Effector memory CD4-positive, alpha-beta T cell (primary cell): Measurements from ENCODE around the gene SLC35G6.
"Not testable (repeated sequence)": the region's sequence is repeated elsewhere in the genome, so short reads cannot be mapped to it uniquely, and the experiment has no call there.

Source experiments
- DNase-seq, 3 donors: peaks; one replicate each; pipeline ENCODE4 v3.0.0-alpha.2; 2020
- H3K27ac ChIP-seq: 2 replicates; pipeline ENCODE4 v1.7.0; 2013; ENCODE audit warnings: mild to moderate bottlenecking, low read length, moderate library complexity; ENCODE audit not compliant: insufficient read depth, poor library complexity, severe bottlenecking
- H3K27me3 ChIP-seq: replicated peaks from 2 replicates; pipeline ENCODE4 v1.7.0; 2013; ENCODE audit warnings: mild to moderate bottlenecking, low read length; ENCODE audit not compliant: insufficient read depth, control insufficient read depth, poor library complexity, severe bottlenecking
- H3K36me3 ChIP-seq: 2 replicates; pipeline ENCODE4 v1.7.0; 2013; ENCODE audit warnings: mild to moderate bottlenecking, low read length, moderate library complexity; ENCODE audit not compliant: control insufficient read depth, insufficient read depth
- H3K4me1 ChIP-seq: 2 replicates; pipeline ENCODE4 v1.7.0; 2013; ENCODE audit warnings: low read length, mild to moderate bottlenecking; ENCODE audit not compliant: control insufficient read depth, insufficient read depth, poor library complexity, severe bottlenecking
- H3K4me3 ChIP-seq: 2 replicates; pipeline ENCODE4 v1.7.0; 2013; ENCODE audit warnings: low read length, low read depth, mild to moderate bottlenecking; ENCODE audit not compliant: insufficient read depth, poor library complexity, severe bottlenecking
- H3K9me3 ChIP-seq: 2 replicates; pipeline ENCODE4 v1.7.0; 2013; ENCODE audit warnings: mild to moderate bottlenecking, low read length, moderate library complexity; ENCODE audit not compliant: control insufficient read depth
- total RNA-seq, 3 donors: gene quantifications; one replicate each; lab custom pipeline; 2026; lab: John Stamatoyannopoulos, UW

The SLC35G6 gene
- total RNA-seq: 0 to 0.26 (median 0) reads per million in 3 donors

DNA sequence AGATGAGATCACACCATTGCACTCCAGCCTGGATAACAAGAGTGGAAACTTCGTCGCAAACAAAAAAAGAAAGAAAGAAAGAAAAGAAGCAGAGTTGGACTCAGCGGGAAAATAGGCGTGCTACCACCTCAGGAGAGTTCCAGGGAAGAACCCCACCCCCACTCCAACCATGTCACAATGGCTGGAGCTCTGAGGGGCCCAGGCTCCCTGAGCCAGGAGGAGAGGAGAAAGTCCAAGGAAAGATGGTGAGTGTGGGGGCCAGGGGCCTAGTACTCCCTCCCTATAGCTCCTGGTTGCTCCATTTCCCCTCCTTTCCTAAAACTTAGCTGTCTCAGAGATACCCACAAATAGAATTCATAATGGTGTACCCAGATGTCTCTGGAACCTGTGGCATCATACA, at the start of gene SLC35G6:
Gene SLC35G6, plus strand, starts transcription at position 172 of the 400 bp plus-strand sequence. Its CDS starts 71 bp downstream, at position 243.
- Histone ChIP-seq H3K4me1 (peaks cover 41% of the 10 kb centered on the region), H3K27ac (peak within 1 kb of the TSS; percentile 99)
- not testable (repeated sequence) for H3K27me3 ChIP-seq, H3K4me3 ChIP-seq, H3K9me3 ChIP-seq, H3K36me3 ChIP-seq, DNase-seq

DNA sequence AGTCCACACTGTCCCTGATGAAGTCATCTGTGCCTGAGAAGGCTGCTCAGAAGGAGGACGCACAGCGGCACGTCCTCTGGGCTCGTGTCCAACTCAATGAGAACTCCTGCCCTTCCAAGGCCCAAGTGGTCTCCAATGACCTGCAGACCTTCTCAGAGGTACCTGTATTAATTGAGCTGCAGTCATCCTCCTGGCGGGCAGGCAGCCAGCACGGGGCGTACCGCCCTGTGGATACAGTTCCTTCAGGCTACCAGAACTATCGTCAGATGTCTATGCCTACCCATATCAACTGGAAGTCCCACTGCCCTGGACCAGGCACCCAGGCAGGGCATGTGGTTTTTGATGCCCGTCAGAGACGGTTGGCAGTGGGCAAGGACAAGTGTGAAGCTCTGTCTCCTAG, 49.0 kb upstream of the SLC35G6 start:
- H3K27ac ChIP-seq: no peak overlapping the region
- peaks cover 18% of the 10 kb centered on the region for H3K4me1 ChIP-seq
- no peaks in the 10 kb centered on the region for H3K36me3 ChIP-seq
- no peaks in the 10 kb centered on the region for H3K9me3 ChIP-seq
- no peak for DNase-seq
- H3K4me3 ChIP-seq: no peak overlapping the region
- no peaks in the 10 kb centered on the region for H3K27me3 ChIP-seq

DNA sequence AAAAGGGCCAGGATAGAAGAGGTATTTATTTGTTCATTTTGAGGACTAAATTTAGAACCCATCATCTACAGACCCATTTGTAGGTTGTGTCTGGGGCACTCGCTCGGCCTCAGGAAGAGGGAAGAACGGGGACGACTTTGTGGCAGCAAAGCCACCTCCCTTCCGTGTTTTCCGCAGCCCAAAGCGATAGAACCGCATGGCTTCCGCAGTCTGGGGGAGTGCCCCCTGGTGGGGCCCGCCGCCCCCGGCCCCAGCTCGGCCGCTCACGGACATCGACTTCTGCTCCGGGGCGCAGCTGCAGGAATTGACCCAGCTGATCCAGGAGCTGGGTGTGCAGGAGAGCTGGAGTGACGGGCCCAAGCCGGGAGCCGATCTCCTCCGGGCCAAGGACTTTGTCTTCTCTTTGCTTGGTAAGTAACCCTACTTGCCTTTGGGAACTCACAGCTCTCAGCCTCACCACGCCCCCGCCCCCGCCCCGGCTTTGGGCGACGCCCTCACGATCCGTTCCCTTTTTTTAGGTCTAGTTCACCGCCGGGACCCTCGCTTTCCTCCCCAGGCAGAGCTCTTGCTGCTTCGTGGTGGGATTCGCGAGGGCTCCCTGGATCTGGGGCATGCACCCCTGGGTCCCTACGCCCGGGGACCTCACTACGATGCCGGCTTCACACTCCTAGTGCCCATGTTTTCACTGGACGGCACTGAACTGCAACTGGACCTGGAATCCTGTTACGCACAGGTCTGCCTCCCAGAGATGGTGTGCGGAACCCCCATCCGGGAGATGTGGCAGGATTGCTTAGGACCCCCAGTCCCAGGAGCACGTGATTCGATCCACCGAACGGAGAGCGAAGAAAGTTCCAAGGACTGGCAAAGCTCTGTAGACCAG, 45.3 kb upstream of the SLC35G6 start:
- peak; percentile 35 to 53 (median 51) for DNase-seq
- peaks cover 26% of the 10 kb centered on the region for H3K27me3 ChIP-seq
- H3K9me3 ChIP-seq: no peaks in the 10 kb centered on the region
- H3K36me3 ChIP-seq: no peaks in the 10 kb centered on the region
- H3K27ac ChIP-seq: peak overlapping the region; percentile 82
- H3K4me1 ChIP-seq: peaks cover 51% of the 10 kb centered on the region
- peak overlapping the region; percentile 63 for H3K4me3 ChIP-seq

DNA sequence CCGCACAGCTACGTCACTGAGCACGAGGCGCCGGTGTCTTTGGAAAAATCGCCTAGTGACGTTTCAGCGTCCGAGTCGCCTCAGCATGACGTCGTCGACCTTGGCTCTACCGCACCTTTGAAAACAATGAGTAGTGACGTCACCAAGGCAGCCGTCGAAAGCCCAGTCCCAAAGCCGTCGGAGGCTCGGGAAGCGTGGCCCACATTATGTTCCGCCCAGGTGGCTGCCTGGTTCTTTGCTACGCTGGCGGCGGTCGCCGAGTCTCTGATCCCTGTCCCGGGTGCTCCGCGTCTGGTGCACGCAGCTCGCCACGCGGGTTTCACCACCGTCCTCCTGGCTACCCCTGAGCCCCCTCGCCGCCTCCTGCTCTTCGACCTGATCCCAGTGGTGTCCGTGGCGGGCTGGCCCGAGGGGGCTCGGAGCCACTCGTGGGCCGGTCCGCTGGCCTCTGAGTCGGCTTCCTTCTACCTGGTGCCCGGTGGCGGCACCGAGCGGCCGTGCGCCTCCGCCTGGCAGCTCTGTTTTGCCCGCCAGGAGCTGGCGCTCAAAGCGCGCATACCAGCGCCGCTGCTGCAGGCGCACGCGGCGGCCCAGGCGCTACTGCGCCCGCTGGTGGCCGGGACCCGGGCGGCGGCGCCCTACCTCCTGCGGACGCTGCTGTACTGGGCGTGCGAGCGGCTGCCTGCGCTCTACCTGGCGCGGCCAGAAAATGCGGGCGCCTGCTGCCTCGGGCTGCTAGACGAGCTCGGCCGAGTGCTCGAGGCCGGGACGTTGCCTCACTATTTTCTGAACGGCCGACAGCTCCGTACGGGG, 44.5 kb upstream of the SLC35G6 start:
- peaks cover 52% of the 10 kb centered on the region for H3K4me1 ChIP-seq
- peak; percentile 61 to 68 (median 65) for DNase-seq

DNA sequence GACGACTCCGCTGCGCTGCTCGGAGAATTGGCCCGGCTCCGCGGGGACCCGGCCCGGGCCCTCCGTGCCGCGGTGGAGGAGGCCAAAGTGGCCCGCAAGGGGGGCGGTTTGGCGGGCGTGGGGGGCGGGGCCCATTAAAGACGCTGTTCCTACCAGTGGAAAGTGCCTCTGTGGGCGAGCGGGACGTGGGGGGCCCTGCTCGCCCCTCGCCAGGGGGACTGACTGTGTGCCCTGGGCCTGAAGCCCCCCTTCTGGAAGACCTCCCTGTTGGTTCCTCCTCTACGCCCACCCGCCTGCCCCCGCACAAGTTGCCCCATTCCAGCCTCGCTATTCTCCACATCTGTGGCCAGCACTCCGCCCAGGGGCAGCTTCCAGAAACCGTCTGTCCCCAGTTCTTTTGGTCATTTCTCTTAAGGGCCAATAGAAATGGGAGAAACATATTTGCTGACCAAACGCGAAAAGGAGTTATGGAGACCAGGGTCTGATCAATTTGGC, 43.8 kb upstream of the SLC35G6 start:
- Histone ChIP-seq H3K4me3 (peak overlapping the region; percentile 29), H3K9me3 (no peaks in the 10 kb centered on the region), H3K36me3 (no peaks in the 10 kb centered on the region), H3K27me3 (peaks cover 31% of the 10 kb centered on the region), H3K4me1 (peaks cover 52% of the 10 kb centered on the region), H3K27ac (no peak overlapping the region)
- no peak for DNase-seq

More for the DNA sequence above, 44.5 kb upstream of the SLC35G6 start:
- H3K4me3 ChIP-seq: peak overlapping the region; percentile 63
- peak overlapping the region; percentile 82 for H3K27ac ChIP-seq
- H3K36me3 ChIP-seq: no peaks in the 10 kb centered on the region
- H3K9me3 ChIP-seq: no peaks in the 10 kb centered on the region
- peaks cover 31% of the 10 kb centered on the region for H3K27me3 ChIP-seq

DNA sequence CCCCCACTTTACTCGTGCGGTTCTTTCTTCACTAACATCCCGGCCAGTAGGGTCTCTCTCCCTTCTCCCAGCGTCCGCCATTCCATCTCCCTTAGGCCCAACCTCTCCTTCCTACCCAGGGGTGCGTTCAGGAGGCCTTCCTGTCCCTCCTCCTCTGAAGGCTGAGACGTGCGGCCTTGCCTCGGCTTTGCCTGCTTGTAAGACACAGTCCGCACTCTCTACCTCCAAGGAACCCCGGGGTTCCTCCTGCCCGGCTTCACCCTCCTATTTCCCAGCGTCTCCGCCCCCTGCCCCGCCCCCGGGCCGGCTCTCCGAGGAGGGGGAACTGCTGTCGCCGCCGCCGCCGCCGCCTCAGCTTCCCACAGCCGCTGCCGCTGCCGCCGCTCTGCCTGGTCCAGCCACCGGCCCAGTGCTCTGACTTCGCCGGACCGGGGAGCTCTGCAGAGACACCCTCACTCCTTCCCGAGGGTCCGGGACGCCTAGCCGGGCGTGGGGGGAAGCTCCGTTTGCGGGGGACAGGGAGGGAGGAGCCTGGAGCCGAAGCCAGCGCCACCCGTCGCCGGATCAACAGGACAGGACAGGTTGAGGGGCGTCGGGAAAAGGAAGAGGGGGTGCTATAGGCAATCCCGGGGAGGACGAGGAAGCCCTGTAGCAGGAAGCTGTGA, 43.2 kb upstream of the SLC35G6 start:
- H3K4me3 ChIP-seq: no peak overlapping the region
- H3K4me1 ChIP-seq: peaks cover 52% of the 10 kb centered on the region
- DNase-seq: peak in 1 of 3 donors; percentile 29
- H3K36me3 ChIP-seq: no peaks in the 10 kb centered on the region
- no peak overlapping the region for H3K27ac ChIP-seq
- peaks cover 31% of the 10 kb centered on the region for H3K27me3 ChIP-seq
- no peaks in the 10 kb centered on the region for H3K9me3 ChIP-seq

DNA sequence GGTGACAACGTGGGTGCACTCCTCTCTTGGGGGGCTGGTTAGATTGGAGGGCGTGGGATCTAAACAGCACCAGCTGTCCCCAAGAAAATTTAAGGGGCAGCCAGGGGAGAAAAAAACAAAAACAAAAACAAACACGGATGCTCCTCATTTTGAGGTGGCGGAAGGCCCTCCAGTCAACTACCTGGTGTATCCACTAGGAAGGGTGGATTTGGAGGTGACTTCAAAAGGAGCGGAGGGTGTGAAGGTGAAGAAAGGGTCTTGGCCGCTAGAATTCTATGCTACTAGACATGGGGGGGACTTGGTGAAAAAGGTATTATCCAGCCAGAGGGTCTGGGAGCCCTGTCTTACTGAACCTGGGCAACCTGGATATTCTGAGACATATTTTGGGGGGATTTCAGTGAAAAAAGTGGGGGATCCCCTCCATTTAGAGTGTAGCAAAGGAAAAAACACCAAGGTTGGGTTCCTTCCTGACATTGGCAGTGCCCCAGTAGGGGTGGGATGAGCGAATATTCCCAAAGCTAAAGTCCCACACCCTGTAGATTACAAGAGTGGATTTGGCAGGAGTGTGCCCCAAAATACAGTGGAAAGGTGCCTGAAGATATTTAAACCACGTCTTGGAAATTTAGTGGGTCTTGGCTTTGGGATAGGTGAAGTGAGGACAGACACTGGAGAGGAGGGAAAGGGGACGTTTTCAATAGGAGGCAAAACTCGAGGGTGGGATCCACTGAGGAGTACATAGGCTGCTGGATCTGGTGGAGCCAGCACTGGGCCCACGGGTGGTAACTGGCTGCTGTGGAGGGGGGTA, 42.4 kb upstream of the SLC35G6 start:
- no peak overlapping the region for H3K27ac ChIP-seq
- DNase-seq: no peak
- peaks cover 52% of the 10 kb centered on the region for H3K4me1 ChIP-seq
- H3K4me3 ChIP-seq: no peak overlapping the region
- H3K36me3 ChIP-seq: no peaks in the 10 kb centered on the region
- H3K27me3 ChIP-seq: peaks cover 31% of the 10 kb centered on the region
- H3K9me3 ChIP-seq: no peaks in the 10 kb centered on the region

DNA sequence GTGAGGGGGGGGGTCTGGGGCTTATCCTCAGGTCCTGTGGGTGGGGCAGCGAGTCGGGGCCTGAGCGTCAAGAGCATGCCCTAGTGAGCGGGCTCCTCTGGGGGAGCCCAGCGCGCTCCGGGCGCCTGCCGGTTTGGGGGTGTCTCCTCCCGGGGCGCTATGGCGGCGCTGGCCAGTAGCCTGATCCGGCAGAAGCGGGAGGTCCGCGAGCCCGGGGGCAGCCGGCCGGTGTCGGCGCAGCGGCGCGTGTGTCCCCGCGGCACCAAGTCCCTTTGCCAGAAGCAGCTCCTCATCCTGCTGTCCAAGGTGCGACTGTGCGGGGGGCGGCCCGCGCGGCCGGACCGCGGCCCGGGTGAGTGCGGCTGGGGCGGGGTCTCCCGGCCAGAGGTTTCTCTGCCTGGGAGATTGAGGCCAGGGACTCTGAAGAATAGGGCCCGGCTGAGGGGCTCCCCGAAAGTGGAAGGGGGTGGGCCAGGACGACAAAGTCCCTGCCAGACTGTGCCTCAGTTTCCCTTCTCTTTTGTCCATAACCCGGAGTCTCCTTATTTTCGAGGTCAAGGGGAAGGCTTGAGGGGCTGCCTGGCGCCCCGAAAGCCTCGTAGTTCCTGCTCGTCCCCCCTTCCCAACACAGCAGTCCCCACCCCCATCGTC, 41.7 kb upstream of the SLC35G6 start, which contains the start of gene FGF11:
Gene FGF11, plus strand, starts transcription at position 51 of the 651 bp plus-strand sequence. Its CDS starts 109 bp downstream, at position 160.
- DNase-seq: no peak
- peaks cover 31% of the 10 kb centered on the region for H3K27me3 ChIP-seq
- H3K27ac ChIP-seq: no peak within 1 kb of the TSS

More for the DNA sequence above, 41.7 kb upstream of the SLC35G6 start, which contains the start of gene FGF11:
- no peaks in the 10 kb centered on the region for H3K9me3 ChIP-seq
- H3K4me3 ChIP-seq: peak within 1 kb of the TSS; percentile 32
- peaks cover 52% of the 10 kb centered on the region for H3K4me1 ChIP-seq
- no peaks in the 10 kb centered on the region for H3K36me3 ChIP-seq
